K562 (cell line): ENCODE data around the gene CBX4. TPM values are rescaled to one million over a fixed set of nuclear protein-coding genes. Genes with fewer than 3 reads are reported as not detected.
A peak's percentile ranks its signal among the peaks of the same experiment; 100 is the strongest.

ENCODE experiments used
- CBFA2T3 ChIP-seq: fragments of 450-650 bp; IDR thresholded peaks from 2 replicates; pipeline ENCODE4 v1.6.1; 2017
- CHD4 ChIP-seq: fragments of 200-600 bp; sonication (generic); IDR thresholded peaks from 3 replicates; pipeline ENCODE4 v1.6.1; 2012; ENCODE audit warnings: low read depth, mild to moderate bottlenecking, mixed read lengths, low read length, inconsistent platforms; ENCODE audit not compliant: insufficient read depth, insufficient replicate concordance, poor library complexity, severe bottlenecking
- DEAF1 ChIP-seq: fragments of 450-650 bp; formaldehyde crosslinking; IDR thresholded peaks from 2 replicates; pipeline ENCODE4 v1.4.0; 2020; ENCODE audit warnings: mild to moderate bottlenecking, moderate library complexity
- DMBX1 ChIP-seq: fragments of 250-450 bp; sonication (Bioruptor Pico); IDR thresholded peaks from 2 replicates; pipeline ENCODE4 v1.8.0; 2022; ENCODE audit warnings: inconsistent platforms, mild to moderate bottlenecking, moderate library complexity, borderline replicate concordance
- E2F6 ChIP-seq, 2 experiments: IDR thresholded peaks; 2 replicates each; pipeline ENCODE4 v1.6.1; 2011; ENCODE audit warnings: borderline replicate concordance in 1 of 2, control low read depth in 1 of 2, low read depth in 1 of 2, low read length in 1 of 2, mild to moderate bottlenecking in 1 of 2, mixed read lengths in 1 of 2, moderate library complexity in 1 of 2; ENCODE audit not compliant: insufficient read depth in 1 of 2, insufficient read length in 1 of 2, poor library complexity in 1 of 2, severe bottlenecking in 1 of 2; ENCODE audit errors: extremely low read depth in 1 of 2
- HDGF ChIP-seq: fragments of 450-650 bp; IDR thresholded peaks from 2 replicates; pipeline ENCODE4 v1.6.1; 2016
- MECOM ChIP-seq: fragments of 250-450 bp; sonication (Bioruptor Pico); IDR thresholded peaks from 2 replicates; pipeline ENCODE4 v1.8.0; 2022; ENCODE audit warnings: inconsistent platforms
- NCOA1 ChIP-seq: fragments of 450-650 bp; IDR thresholded peaks from 2 replicates; pipeline ENCODE4 v1.6.1; 2016; ENCODE audit warnings: low read depth
- PHF8 ChIP-seq: fragments of 200-600 bp; sonication (generic); IDR thresholded peaks from 2 replicates; pipeline ENCODE4 v1.6.1; 2012; ENCODE audit warnings: mixed run types, mild to moderate bottlenecking, inconsistent platforms, low read length, moderate library complexity, borderline replicate concordance
- POLR2AphosphoS5 ChIP-seq: IDR thresholded peaks from 2 replicates; pipeline ENCODE4 v1.6.1; 2011; ENCODE audit warnings: mild to moderate bottlenecking, low read depth, low read length, moderate library complexity; ENCODE audit not compliant: control insufficient read depth, insufficient read depth
- POLR2G ChIP-seq: fragments of 200-400 bp; formaldehyde crosslinking; IDR thresholded peaks from 2 replicates; pipeline ENCODE4 v1.6.1; 2017; ENCODE audit warnings: low read depth, mild to moderate bottlenecking, antibody characterized with exemption, low read length, moderate library complexity
- STAT5A ChIP-seq: IDR thresholded peaks from 2 replicates; pipeline ENCODE4 v1.6.1; 2012; ENCODE audit warnings: low read length, inconsistent platforms, borderline replicate concordance
- TFAM ChIP-seq: fragments of 250-450 bp; sonication (Bioruptor Pico); conservative IDR thresholded peaks from 2 replicates; pipeline ENCODE4 v1.5.0; 2021; ENCODE audit warnings: mild to moderate bottlenecking, moderate library complexity
- ZEB2 ChIP-seq: fragments of 450-650 bp; IDR thresholded peaks from 2 replicates; pipeline ENCODE4 v1.6.1; 2016
- ZKSCAN3 ChIP-seq: fragments of 250-450 bp; sonication (Bioruptor Pico); IDR thresholded peaks from 2 replicates; pipeline ENCODE4 v1.4.0; 2020
- ZNF274 ChIP-seq: IDR thresholded peaks from 2 replicates; pipeline ENCODE4 v1.6.1; 2011; ENCODE audit warnings: low read depth, mild to moderate bottlenecking, low read length, moderate library complexity, borderline replicate concordance
- polyA plus RNA-seq, 8 experiments: library from polyadenylated mRNA; depleted of rRNA in 4 of 8; stranded (reverse) in 5 of 8; unstranded in 3 of 8; fragments of >200 nt; fragmentation: Nextera tagmentation in 2 of 8; fragmentation: Illumina TruSeq in 1 of 8; extraction: Ambion mirVana in 2 of 8; extraction: Trizol in 1 of 8; gene quantifications; 2 replicates each; pipeline versions ENCODE4 v1.2.1 to v1.2.3, GENCODE V29; 2011 to 2014; ENCODE audit warnings: inconsistent platforms in 1 of 8, missing spikeins in 1 of 8
- total RNA-seq, 7 experiments: library from RNA; depleted of rRNA in 6 of 7; stranded (reverse); fragments of >200 nt in 6 of 7; fragmentation: Illumina TruSeq in 2 of 7; extraction: Trizol in 2 of 7; gene quantifications; 2 replicates each; pipeline versions ENCODE4 v1.2.1 to v1.2.3, GENCODE V29; 2011 to 2021; ENCODE audit warnings: low replicate concordance in 1 of 7
- TF ChIP-seq, protein P1 (sequence below): fragments of 450-650 bp; IDR thresholded peaks from 2 replicates; pipeline ENCODE4 v1.6.1; 2016; ENCODE audit warnings: mild to moderate bottlenecking
- TF ChIP-seq, protein P2 (sequence below): sonication (generic); formaldehyde crosslinking; IDR thresholded peaks from 2 replicates; pipeline ENCODE4 v1.8.0; 2023; ENCODE audit warnings: mild to moderate bottlenecking, missing genetic modification reagents

Gene CBX4
- total and polyA plus RNA-seq, 9 of the 15 experiments (the other 6 are each of a cell fraction or from before 2014, with no cell fraction given): 0.98 to 50.5 (median 10.0) TPM

GRCh38 chr17:79813297-79814126, 25.7 kb downstream of the CBX4 start (continued):
- TF ChIP-seq, protein P1, sequence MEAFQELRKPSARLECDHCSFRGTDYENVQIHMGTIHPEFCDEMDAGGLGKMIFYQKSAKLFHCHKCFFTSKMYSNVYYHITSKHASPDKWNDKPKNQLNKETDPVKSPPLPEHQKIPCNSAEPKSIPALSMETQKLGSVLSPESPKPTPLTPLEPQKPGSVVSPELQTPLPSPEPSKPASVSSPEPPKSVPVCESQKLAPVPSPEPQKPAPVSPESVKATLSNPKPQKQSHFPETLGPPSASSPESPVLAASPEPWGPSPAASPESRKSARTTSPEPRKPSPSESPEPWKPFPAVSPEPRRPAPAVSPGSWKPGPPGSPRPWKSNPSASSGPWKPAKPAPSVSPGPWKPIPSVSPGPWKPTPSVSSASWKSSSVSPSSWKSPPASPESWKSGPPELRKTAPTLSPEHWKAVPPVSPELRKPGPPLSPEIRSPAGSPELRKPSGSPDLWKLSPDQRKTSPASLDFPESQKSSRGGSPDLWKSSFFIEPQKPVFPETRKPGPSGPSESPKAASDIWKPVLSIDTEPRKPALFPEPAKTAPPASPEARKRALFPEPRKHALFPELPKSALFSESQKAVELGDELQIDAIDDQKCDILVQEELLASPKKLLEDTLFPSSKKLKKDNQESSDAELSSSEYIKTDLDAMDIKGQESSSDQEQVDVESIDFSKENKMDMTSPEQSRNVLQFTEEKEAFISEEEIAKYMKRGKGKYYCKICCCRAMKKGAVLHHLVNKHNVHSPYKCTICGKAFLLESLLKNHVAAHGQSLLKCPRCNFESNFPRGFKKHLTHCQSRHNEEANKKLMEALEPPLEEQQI: no peak
- TF ChIP-seq POLR2G (peak; percentile 77), POLR2AphosphoS5 (peak; percentile 51; the same call in 1 of the 2 replicates), CBFA2T3 (no peak), CHD4 (no peak), NCOA1 (no peak), PHF8 (peak; percentile 36; the same call in 1 of the 2 replicates), ZKSCAN3 (no peak), STAT5A (no peak), HDGF (no peak), MECOM (CRISPR knock-in tag) (no peak), DEAF1 (CRISPR knock-in tag) (no peak), TFAM (CRISPR knock-in tag) (no peak), DMBX1 (CRISPR knock-in tag) (no peak), ZEB2 (no peak), E2F6 (IDR thresholded peaks at IDR 0.05; ENCODE audit: borderline replicate concordance in 1 of 2, extremely low read depth in 1 of 2, insufficient read depth in 1 of 2, insufficient read length in 1 of 2, low read depth in 1 of 2, low read length in 1 of 2, poor library complexity in 1 of 2, severe bottlenecking in 1 of 2) (peak; percentile 81 to 97), ZNF274 (no peak)
- TF ChIP-seq, protein P2, sequence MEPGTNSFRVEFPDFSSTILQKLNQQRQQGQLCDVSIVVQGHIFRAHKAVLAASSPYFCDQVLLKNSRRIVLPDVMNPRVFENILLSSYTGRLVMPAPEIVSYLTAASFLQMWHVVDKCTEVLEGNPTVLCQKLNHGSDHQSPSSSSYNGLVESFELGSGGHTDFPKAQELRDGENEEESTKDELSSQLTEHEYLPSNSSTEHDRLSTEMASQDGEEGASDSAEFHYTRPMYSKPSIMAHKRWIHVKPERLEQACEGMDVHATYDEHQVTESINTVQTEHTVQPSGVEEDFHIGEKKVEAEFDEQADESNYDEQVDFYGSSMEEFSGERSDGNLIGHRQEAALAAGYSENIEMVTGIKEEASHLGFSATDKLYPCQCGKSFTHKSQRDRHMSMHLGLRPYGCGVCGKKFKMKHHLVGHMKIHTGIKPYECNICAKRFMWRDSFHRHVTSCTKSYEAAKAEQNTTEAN: no peak
